Testis (tissue), 3 donors: ENCODE results near the gene RCAN2. TPM values are rescaled to one million over a fixed set of nuclear protein-coding genes. Genes with fewer than 3 reads are reported as not detected.
A peak's percentile ranks its signal among the peaks of the same experiment; 100 is the strongest.

Source experiments
- DNase-seq: peaks from one replicate; pipeline ENCODE4 v3.0.0-alpha.2; 2019
- H3K27ac ChIP-seq, 2 donors: fragments of 200-600 bp; sonication (generic); one replicate each; pipeline ENCODE4 v1.5.1; 2019
- H3K27me3 ChIP-seq: fragments of 200-600 bp; sonication (generic); one replicate; pipeline ENCODE4 v1.5.1; 2019
- H3K36me3 ChIP-seq: fragments of 200-600 bp; sonication (generic); one replicate; pipeline ENCODE4 v1.5.1; 2017; ENCODE audit warnings: low read depth; ENCODE audit errors: missing control alignments
- H3K4me1 ChIP-seq: fragments of 200-600 bp; sonication (generic); one replicate; pipeline ENCODE4 v1.5.1; 2019
- H3K4me3 ChIP-seq, 2 donors: fragments of 200-600 bp; sonication (generic); one replicate each; pipeline ENCODE4 v1.5.1; 2017 to 2019
- H3K9me3 ChIP-seq: fragments of 200-600 bp; sonication (generic); one replicate; pipeline ENCODE4 v1.5.1; 2017
- POLR2A ChIP-seq: fragments of 450-650 bp; IDR thresholded peaks from one replicate; pipeline ENCODE4 v1.6.1; 2017; ENCODE audit warnings: antibody characterized with exemption, mild to moderate bottlenecking, moderate library complexity
- WGBS, 2 donors: methylation state at CpG; one replicate each; pipeline ENCODE4 v1.1.5; 2018; 5-methylcytosine and 5-hydroxymethylcytosine counted together
- intact Hi-C: fragments of 100-400 bp; cut with DNase I; formaldehyde crosslinking; loops from one replicate; pipeline ENCODE4 v1.15.1; 2023; ENCODE audit warnings: low total_unique reads
- polyA plus RNA-seq: library from polyadenylated mRNA; stranded (reverse); fragments of 350-450 nt; fragmentation: Illumina TruSeq; extraction: RNeasy Lipid Tissue Mini Kit (QIAGEN cat#74804); gene quantifications from one replicate; pipeline ENCODE4 v1.2.3, GENCODE V29; 2014; ENCODE audit warnings: low read depth, low replicate concordance; ENCODE audit not compliant: insufficient read depth
- total RNA-seq, 2 donors: library from RNA; depleted of rRNA; stranded (reverse); fragments of >200 nt; gene quantifications; one replicate each; pipeline ENCODE4 v1.2.3, GENCODE V29; 2016
- TF ChIP-seq, protein P1 (sequence below), 3 experiments: fragments of 450-650 bp in 2 of 3; fragments of 200-600 bp in 1 of 3; sonication (generic) in 1 of 3; IDR thresholded peaks; one replicate each; pipeline ENCODE4 v1.5.1; 2016 to 2019; ENCODE audit warnings: antibody characterized with exemption in 3 of 3, mild to moderate bottlenecking in 2 of 3, moderate library complexity in 1 of 3

RCAN2 gene
- total and polyA plus RNA-seq, 3 donors from 2014 or later: 6.3 to 17.4 (median 7.1) TPM

DNA sequence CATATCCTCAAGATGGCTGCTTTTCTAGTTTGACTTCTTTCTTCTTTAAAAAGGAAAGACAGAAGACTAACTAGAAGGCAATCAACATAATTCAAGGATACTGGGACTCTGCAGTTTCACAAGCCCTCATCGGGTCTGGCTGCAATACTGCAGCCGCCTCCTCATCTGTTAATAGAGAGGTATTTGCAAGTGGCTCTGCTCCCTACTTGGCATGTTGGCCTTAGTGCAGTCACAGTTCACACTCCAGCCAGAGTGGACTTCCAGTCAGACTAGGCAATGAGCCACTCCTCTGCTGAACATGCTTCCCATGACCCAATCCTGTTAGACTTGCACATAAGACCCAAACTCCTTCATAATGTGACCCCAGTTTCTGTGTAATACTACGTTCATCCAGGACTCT lies 178.6 kb downstream of the RCAN2 start:
- WGBS, 2 donors: 70 to 81% methylated on average over 3 of the region's 3 CpGs
- DNase-seq: no peak
- no peaks in the 10 kb centered on the region for H3K9me3 ChIP-seq
- no peak for TF ChIP-seq POLR2A
- TF ChIP-seq, protein P1, sequence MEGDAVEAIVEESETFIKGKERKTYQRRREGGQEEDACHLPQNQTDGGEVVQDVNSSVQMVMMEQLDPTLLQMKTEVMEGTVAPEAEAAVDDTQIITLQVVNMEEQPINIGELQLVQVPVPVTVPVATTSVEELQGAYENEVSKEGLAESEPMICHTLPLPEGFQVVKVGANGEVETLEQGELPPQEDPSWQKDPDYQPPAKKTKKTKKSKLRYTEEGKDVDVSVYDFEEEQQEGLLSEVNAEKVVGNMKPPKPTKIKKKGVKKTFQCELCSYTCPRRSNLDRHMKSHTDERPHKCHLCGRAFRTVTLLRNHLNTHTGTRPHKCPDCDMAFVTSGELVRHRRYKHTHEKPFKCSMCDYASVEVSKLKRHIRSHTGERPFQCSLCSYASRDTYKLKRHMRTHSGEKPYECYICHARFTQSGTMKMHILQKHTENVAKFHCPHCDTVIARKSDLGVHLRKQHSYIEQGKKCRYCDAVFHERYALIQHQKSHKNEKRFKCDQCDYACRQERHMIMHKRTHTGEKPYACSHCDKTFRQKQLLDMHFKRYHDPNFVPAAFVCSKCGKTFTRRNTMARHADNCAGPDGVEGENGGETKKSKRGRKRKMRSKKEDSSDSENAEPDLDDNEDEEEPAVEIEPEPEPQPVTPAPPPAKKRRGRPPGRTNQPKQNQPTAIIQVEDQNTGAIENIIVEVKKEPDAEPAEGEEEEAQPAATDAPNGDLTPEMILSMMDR (IDR thresholded peaks at IDR 0.05): no peak
- H3K27ac ChIP-seq: peak overlapping the region in 1 of 2 donors; percentile 7
- intact Hi-C loops: no loop called here
- H3K27me3 ChIP-seq: no peaks in the 10 kb centered on the region
- H3K4me3 ChIP-seq: no peak overlapping the region
- no peaks in the 10 kb centered on the region for H3K36me3 ChIP-seq
- H3K4me1 ChIP-seq: no peaks in the 10 kb centered on the region

DNA sequence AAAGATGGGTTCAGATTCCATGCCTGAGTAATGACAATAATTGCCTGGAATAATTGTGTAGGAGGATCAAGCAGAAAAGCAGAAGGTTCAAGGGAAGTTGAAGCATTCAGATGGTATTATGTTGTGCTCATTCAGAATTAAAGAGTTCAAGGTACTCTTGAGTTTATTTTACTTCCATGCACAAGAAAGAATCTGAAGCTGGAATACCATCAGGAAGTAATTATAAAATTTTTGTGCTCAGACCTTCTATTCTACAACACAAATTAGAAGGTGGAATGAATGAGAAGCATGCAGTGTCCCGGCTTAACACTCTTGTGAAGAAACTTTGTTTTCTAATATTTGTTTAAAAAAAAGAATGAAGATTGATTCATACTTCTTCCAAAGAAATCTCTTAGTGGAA lies 181.1 kb downstream of the RCAN2 start:
- intact Hi-C loops: no loop called here
- H3K9me3 ChIP-seq: no peaks in the 10 kb centered on the region
- 58 to 65% methylated on average over 1 of the region's 1 CpG for WGBS, 2 donors
- no peak for DNase-seq
- no peaks in the 10 kb centered on the region for H3K4me1 ChIP-seq
- H3K4me3 ChIP-seq: no peak overlapping the region
- no peaks in the 10 kb centered on the region for H3K27me3 ChIP-seq
- no peak overlapping the region for H3K27ac ChIP-seq
- TF ChIP-seq POLR2A: no peak
- TF ChIP-seq, protein P1 (IDR thresholded peaks at IDR 0.05): no peak
- no peaks in the 10 kb centered on the region for H3K36me3 ChIP-seq

DNA sequence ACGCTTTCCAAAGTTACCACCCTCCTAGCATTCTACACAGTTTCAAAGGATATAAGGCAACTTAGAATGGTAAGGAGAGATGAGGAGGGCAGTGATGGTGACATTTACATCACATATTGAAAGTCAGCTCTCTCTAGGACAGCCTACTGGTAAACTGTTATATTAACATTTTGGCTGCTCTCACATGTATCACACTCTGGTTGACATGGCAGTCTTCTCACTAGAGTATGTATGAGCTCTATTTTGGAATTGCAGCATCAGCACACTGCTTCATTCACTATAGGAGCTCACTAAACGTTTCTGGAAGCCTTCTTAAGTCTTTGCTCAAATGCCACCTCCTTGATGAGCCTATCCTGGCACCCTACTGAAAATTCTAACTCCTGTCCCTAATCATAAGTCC lies 184.8 kb downstream of the RCAN2 start:
- H3K4me1 ChIP-seq: no peaks in the 10 kb centered on the region
- intact Hi-C loops: no loop called here
- no peak overlapping the region for H3K27ac ChIP-seq
- no peaks in the 10 kb centered on the region for H3K36me3 ChIP-seq
- no peak overlapping the region for H3K4me3 ChIP-seq
- TF ChIP-seq POLR2A: no peak
- TF ChIP-seq, protein P1 (IDR thresholded peaks at IDR 0.05): no peak
- 79 to 92% methylated on average over 2 of the region's 2 CpGs for WGBS, 2 donors
- H3K9me3 ChIP-seq: no peaks in the 10 kb centered on the region
- no peaks in the 10 kb centered on the region for H3K27me3 ChIP-seq
- no peak for DNase-seq

DNA sequence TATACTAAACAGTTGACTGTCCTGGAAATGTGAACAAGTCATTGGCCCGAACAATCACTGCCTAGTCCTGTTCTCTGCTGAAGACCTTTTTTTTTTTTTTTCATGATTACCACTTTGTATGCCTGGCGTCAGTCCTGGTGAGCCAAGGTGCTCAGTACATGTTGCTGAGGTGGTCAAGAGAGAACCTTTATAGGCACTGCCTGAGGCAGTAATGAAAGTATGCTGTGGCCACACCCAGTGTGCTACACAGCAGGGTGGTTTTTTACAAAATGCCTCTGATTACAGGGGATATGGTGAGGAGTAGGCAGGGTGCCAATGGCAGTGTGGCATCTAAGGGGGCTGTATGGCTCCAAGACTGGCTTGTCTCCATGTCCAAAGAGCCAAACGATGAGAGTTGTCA lies 185.4 kb downstream of the RCAN2 start:
- no peak for TF ChIP-seq POLR2A
- TF ChIP-seq, protein P1 (IDR thresholded peaks at IDR 0.05): no peak
- no peak for DNase-seq
- 91 to 95% methylated on average over 3 of the region's 3 CpGs for WGBS, 2 donors
- Histone ChIP-seq H3K36me3 (no peaks in the 10 kb centered on the region), H3K27me3 (no peaks in the 10 kb centered on the region), H3K9me3 (no peaks in the 10 kb centered on the region), H3K4me3 (no peak overlapping the region), H3K4me1 (no peaks in the 10 kb centered on the region), H3K27ac (no peak overlapping the region)
- intact Hi-C loops: no loop called here

DNA sequence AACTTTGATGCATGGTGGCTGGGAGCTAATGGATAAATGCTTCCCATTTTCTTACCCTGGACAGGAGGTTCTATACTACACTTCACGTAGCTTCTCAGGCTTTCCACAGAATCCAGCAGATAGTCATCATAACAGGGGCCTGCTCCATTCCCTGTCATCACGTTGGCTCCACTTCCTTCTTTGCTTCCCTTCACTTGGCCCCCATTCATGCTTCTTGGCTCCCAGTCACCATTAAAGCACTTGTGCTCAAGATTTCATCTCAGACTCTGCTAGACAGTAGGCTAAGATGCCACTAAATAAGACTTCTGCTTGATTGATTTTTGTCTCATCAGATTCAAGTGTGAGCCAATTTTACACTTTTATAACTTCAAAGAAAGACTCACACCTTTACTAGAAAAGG lies 186.0 kb downstream of the RCAN2 start:
- H3K4me3 ChIP-seq: no peak overlapping the region
- H3K27me3 ChIP-seq: no peaks in the 10 kb centered on the region
- no peak for TF ChIP-seq POLR2A
- TF ChIP-seq, protein P1 (IDR thresholded peaks at IDR 0.05): no peak
- H3K9me3 ChIP-seq: no peaks in the 10 kb centered on the region
- 80 to 88% methylated on average over 2 of the region's 2 CpGs for WGBS, 2 donors
- no peaks in the 10 kb centered on the region for H3K4me1 ChIP-seq
- H3K36me3 ChIP-seq: no peaks in the 10 kb centered on the region
- H3K27ac ChIP-seq: no peak overlapping the region
- intact Hi-C loops: no loop called here
- no peak for DNase-seq
